OCI-LY3 (cell line): ENCODE measurements around the gene BABAM2.

ENCODE experiments used
- EZH2phosphoT487 ChIP-seq: fragments of 200-600 bp; shearing (Covaris generic); IDR thresholded peaks from 2 replicates; pipeline ENCODE4 v1.6.1; 2018; ENCODE audit warnings: antibody characterized with exemption, mixed run types, low read depth
- TF ChIP-seq, protein P1 (sequence below): fragments of 200-600, 300-600 bp; sonication (generic); IDR thresholded peaks from 2 replicates; pipeline ENCODE4 v1.5.1; 2014; ENCODE audit warnings: antibody characterized with exemption, low read length, low read depth

GRCh38 chr2:28201671-28202180, 311.2 kb downstream of the BABAM2 start:
- TF ChIP-seq, protein P1, sequence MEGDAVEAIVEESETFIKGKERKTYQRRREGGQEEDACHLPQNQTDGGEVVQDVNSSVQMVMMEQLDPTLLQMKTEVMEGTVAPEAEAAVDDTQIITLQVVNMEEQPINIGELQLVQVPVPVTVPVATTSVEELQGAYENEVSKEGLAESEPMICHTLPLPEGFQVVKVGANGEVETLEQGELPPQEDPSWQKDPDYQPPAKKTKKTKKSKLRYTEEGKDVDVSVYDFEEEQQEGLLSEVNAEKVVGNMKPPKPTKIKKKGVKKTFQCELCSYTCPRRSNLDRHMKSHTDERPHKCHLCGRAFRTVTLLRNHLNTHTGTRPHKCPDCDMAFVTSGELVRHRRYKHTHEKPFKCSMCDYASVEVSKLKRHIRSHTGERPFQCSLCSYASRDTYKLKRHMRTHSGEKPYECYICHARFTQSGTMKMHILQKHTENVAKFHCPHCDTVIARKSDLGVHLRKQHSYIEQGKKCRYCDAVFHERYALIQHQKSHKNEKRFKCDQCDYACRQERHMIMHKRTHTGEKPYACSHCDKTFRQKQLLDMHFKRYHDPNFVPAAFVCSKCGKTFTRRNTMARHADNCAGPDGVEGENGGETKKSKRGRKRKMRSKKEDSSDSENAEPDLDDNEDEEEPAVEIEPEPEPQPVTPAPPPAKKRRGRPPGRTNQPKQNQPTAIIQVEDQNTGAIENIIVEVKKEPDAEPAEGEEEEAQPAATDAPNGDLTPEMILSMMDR = no peak
- no peak for TF ChIP-seq EZH2phosphoT487
